WTC11 (cell line): ENCODE measurements around the gene LPAR4.

Experiments used
- FOXJ3 ChIP-seq: sonication (generic); formaldehyde crosslinking; IDR thresholded peaks from 2 replicates; pipeline ENCODE4 v1.9.0; 2021; ENCODE audit warnings: missing genetic modification reagents, mild to moderate bottlenecking, borderline replicate concordance
- NFYB ChIP-seq: sonication (generic); formaldehyde crosslinking; conservative IDR thresholded peaks from 2 replicates; pipeline ENCODE4 v1.8.0; 2022; ENCODE audit warnings: low read depth, missing genetic modification reagents
- NR1H2 ChIP-seq: sonication (generic); formaldehyde crosslinking; IDR thresholded peaks from 2 replicates; pipeline ENCODE4 v1.9.0; 2021; ENCODE audit warnings: mild to moderate bottlenecking, moderate library complexity, missing genetic modification reagents
- TF ChIP-seq, protein P1 (sequence below): sonication (generic); formaldehyde crosslinking; IDR thresholded peaks from 2 replicates; pipeline ENCODE4 v1.8.0; 2022; ENCODE audit warnings: missing genetic modification reagents
- TF ChIP-seq, protein P2 (sequence below): fragments of 200-600 bp; IDR thresholded peaks from 2 replicates; pipeline ENCODE4 v1.8.0; 2022; ENCODE audit warnings: antibody characterized with exemption
- TF ChIP-seq, protein P3 (sequence below): sonication (generic); formaldehyde crosslinking; IDR thresholded peaks from 2 replicates; pipeline ENCODE4 v1.8.0; 2022; ENCODE audit warnings: mild to moderate bottlenecking, missing genetic modification reagents
- TF ChIP-seq, protein P4 (sequence below): sonication (generic); formaldehyde crosslinking; IDR thresholded peaks from 2 replicates; pipeline ENCODE4 v1.8.1; 2023; ENCODE audit warnings: mild to moderate bottlenecking, missing genetic modification reagents

DNA sequence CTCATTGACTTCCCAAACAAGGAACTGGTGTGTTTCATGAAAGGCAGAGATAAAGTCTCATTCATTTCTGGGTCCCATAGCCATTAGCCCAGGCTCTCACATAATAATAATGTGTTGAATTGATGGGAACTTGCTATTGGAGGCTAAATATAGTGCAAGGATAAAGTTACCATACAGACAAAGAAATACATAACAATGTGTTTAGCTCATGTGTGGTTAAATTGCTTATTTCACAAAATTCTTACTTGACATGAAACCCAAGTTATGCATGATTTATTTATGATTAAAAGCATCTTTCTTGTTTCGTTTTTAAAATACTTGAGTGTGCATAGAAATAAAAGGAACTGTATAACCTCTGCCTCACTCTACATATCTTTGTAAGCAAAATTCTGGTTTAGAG lies 37.3 kb upstream of the LPAR4 start:
- TF ChIP-seq FOXJ3 (CRISPR knock-in tag) (no peak), NFYB (CRISPR knock-in tag) (no peak), NR1H2 (CRISPR knock-in tag) (no peak)
- TF ChIP-seq, protein P1, sequence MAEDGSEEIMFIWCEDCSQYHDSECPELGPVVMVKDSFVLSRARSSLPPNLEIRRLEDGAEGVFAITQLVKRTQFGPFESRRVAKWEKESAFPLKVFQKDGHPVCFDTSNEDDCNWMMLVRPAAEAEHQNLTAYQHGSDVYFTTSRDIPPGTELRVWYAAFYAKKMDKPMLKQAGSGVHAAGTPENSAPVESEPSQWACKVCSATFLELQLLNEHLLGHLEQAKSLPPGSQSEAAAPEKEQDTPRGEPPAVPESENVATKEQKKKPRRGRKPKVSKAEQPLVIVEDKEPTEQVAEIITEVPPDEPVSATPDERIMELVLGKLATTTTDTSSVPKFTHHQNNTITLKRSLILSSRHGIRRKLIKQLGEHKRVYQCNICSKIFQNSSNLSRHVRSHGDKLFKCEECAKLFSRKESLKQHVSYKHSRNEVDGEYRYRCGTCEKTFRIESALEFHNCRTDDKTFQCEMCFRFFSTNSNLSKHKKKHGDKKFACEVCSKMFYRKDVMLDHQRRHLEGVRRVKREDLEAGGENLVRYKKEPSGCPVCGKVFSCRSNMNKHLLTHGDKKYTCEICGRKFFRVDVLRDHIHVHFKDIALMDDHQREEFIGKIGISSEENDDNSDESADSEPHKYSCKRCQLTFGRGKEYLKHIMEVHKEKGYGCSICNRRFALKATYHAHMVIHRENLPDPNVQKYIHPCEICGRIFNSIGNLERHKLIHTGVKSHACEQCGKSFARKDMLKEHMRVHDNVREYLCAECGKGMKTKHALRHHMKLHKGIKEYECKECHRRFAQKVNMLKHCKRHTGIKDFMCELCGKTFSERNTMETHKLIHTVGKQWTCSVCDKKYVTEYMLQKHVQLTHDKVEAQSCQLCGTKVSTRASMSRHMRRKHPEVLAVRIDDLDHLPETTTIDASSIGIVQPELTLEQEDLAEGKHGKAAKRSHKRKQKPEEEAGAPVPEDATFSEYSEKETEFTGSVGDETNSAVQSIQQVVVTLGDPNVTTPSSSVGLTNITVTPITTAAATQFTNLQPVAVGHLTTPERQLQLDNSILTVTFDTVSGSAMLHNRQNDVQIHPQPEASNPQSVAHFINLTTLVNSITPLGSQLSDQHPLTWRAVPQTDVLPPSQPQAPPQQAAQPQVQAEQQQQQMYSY (CRISPR knock-in tag): no peak
- TF ChIP-seq, protein P2, sequence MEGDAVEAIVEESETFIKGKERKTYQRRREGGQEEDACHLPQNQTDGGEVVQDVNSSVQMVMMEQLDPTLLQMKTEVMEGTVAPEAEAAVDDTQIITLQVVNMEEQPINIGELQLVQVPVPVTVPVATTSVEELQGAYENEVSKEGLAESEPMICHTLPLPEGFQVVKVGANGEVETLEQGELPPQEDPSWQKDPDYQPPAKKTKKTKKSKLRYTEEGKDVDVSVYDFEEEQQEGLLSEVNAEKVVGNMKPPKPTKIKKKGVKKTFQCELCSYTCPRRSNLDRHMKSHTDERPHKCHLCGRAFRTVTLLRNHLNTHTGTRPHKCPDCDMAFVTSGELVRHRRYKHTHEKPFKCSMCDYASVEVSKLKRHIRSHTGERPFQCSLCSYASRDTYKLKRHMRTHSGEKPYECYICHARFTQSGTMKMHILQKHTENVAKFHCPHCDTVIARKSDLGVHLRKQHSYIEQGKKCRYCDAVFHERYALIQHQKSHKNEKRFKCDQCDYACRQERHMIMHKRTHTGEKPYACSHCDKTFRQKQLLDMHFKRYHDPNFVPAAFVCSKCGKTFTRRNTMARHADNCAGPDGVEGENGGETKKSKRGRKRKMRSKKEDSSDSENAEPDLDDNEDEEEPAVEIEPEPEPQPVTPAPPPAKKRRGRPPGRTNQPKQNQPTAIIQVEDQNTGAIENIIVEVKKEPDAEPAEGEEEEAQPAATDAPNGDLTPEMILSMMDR: no peak
- TF ChIP-seq, protein P3, sequence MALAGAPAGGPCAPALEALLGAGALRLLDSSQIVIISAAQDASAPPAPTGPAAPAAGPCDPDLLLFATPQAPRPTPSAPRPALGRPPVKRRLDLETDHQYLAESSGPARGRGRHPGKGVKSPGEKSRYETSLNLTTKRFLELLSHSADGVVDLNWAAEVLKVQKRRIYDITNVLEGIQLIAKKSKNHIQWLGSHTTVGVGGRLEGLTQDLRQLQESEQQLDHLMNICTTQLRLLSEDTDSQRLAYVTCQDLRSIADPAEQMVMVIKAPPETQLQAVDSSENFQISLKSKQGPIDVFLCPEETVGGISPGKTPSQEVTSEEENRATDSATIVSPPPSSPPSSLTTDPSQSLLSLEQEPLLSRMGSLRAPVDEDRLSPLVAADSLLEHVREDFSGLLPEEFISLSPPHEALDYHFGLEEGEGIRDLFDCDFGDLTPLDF (CRISPR knock-in tag): no peak
- TF ChIP-seq, protein P4, sequence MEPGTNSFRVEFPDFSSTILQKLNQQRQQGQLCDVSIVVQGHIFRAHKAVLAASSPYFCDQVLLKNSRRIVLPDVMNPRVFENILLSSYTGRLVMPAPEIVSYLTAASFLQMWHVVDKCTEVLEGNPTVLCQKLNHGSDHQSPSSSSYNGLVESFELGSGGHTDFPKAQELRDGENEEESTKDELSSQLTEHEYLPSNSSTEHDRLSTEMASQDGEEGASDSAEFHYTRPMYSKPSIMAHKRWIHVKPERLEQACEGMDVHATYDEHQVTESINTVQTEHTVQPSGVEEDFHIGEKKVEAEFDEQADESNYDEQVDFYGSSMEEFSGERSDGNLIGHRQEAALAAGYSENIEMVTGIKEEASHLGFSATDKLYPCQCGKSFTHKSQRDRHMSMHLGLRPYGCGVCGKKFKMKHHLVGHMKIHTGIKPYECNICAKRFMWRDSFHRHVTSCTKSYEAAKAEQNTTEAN (CRISPR knock-in tag): no peak
